Measurements from ENCODE around the gene TSPO.

DNA sequence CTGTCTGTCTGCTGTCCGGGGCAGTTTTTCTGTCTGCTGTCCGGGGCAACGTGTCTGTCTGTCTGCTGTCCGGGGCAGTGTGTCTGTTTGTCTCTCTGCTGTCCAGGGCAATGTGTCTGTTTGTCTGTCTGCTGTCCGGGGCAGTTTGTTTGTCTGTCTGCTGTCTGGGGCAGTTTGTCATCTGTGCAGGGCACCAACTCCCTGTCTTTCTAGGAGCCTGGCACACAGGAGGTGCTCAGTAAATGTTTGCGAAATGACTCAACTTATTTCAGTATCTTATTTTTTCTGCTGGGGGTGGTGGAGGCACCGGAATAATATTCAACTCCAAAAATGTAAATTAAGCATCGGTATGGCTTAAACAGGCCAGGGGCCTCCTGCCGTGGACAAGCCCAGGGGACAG lies 47.6 kb downstream of the TSPO start:
- TF ChIP-seq, protein P1, sequence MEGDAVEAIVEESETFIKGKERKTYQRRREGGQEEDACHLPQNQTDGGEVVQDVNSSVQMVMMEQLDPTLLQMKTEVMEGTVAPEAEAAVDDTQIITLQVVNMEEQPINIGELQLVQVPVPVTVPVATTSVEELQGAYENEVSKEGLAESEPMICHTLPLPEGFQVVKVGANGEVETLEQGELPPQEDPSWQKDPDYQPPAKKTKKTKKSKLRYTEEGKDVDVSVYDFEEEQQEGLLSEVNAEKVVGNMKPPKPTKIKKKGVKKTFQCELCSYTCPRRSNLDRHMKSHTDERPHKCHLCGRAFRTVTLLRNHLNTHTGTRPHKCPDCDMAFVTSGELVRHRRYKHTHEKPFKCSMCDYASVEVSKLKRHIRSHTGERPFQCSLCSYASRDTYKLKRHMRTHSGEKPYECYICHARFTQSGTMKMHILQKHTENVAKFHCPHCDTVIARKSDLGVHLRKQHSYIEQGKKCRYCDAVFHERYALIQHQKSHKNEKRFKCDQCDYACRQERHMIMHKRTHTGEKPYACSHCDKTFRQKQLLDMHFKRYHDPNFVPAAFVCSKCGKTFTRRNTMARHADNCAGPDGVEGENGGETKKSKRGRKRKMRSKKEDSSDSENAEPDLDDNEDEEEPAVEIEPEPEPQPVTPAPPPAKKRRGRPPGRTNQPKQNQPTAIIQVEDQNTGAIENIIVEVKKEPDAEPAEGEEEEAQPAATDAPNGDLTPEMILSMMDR (IDR thresholded peaks at IDR 0.05; ENCODE audit: insufficient read depth, low read depth, low read length) = no peak
- TF ChIP-seq EZH2 (IDR thresholded peaks at IDR 0.05; ENCODE audit: insufficient read depth, low read length) = no peak
